ENCODE data around the gene IFNL2.

Gene IFNL2

GRCh38 chr19:39318071-39318470 lies 49.9 kb downstream of the IFNL2 start:
- no peak overlapping the region for H3K27ac ChIP-seq
- no peak for TF ChIP-seq CTCF (conservative IDR thresholded peaks at IDR 0.05)
- no peak for TF ChIP-seq ZFX (IDR thresholded peaks at IDR 0.05)

- H3K27ac ChIP-seq, result no peak overlapping the region
- no peak for TF ChIP-seq ZFX (IDR thresholded peaks at IDR 0.05)
- no peak for TF ChIP-seq CTCF (conservative IDR thresholded peaks at IDR 0.05)
Measured at GRCh38 chr19:39318690-39319089, 50.5 kb downstream of the IFNL2 start.

GRCh38 chr19:39319098-39319891 lies 51.1 kb downstream of the IFNL2 start:
- H3K27ac ChIP-seq, result peak overlapping the region; percentile 83
- TF ChIP-seq ZFX (IDR thresholded peaks at IDR 0.05) (no peak), CTCF (conservative IDR thresholded peaks at IDR 0.05) (no peak)

Measured in C4-2B (cell line).